ENCODE data around the gene MFGE8.

The MFGE8 gene

DNA sequence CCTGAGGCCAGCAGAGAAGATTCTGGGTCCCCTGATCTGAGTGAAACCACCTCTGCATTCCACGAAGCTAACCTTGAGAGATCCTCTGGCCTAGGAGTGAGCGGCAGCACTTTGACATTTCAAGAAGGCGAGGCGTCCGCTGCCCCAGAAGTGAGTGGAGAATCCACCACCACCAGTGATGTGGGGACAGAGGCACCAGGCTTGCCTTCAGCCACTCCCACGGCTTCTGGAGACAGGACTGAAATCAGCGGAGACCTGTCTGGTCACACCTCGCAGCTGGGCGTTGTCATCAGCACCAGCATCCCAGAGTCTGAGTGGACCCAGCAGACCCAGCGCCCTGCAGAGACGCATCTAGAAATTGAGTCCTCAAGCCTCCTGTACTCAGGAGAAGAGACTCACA is 54.2 kb downstream of the MFGE8 start:
- H3K4me3 ChIP-seq (ENCODE audit: low read depth, low read length) = no peak overlapping the region
- TF ChIP-seq, protein P1, sequence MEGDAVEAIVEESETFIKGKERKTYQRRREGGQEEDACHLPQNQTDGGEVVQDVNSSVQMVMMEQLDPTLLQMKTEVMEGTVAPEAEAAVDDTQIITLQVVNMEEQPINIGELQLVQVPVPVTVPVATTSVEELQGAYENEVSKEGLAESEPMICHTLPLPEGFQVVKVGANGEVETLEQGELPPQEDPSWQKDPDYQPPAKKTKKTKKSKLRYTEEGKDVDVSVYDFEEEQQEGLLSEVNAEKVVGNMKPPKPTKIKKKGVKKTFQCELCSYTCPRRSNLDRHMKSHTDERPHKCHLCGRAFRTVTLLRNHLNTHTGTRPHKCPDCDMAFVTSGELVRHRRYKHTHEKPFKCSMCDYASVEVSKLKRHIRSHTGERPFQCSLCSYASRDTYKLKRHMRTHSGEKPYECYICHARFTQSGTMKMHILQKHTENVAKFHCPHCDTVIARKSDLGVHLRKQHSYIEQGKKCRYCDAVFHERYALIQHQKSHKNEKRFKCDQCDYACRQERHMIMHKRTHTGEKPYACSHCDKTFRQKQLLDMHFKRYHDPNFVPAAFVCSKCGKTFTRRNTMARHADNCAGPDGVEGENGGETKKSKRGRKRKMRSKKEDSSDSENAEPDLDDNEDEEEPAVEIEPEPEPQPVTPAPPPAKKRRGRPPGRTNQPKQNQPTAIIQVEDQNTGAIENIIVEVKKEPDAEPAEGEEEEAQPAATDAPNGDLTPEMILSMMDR (IDR thresholded peaks at IDR 0.05; ENCODE audit: low read depth, low read length, missing control alignments) = no peak
- in situ Hi-C loops (cut with HindIII; ENCODE audit: low sequenced_read_pairs) = no loop called here
- no peak for DNase-seq (ENCODE audit: low read depth)

DNA sequence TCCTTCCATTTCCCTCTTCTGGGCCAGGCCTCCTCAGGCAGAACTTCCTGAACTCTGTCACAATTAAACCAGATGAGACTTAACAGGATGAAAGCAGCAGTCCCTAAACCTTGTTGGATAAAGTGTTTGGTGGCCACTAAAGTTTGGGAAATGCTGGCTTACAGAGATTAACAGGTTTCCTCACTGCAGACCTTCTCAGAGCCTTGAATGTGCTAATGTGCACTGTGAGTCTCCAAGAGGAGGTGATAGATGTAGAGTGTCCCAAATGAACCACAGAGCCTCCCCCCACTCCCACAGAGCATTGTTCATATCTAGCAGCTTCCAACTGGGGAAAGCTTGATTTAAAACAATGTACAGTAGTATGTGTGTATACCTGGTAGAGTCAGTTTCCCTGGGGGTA is 60.7 kb downstream of the MFGE8 start:
- TF ChIP-seq, protein P1 (IDR thresholded peaks at IDR 0.05; ENCODE audit: low read depth, low read length, missing control alignments) = no peak
- no peak overlapping the region for H3K4me3 ChIP-seq (ENCODE audit: low read depth, low read length)
- DNase-seq (ENCODE audit: low read depth) = no peak
- in situ Hi-C loops (cut with HindIII; ENCODE audit: low sequenced_read_pairs) = no loop called here

DNA sequence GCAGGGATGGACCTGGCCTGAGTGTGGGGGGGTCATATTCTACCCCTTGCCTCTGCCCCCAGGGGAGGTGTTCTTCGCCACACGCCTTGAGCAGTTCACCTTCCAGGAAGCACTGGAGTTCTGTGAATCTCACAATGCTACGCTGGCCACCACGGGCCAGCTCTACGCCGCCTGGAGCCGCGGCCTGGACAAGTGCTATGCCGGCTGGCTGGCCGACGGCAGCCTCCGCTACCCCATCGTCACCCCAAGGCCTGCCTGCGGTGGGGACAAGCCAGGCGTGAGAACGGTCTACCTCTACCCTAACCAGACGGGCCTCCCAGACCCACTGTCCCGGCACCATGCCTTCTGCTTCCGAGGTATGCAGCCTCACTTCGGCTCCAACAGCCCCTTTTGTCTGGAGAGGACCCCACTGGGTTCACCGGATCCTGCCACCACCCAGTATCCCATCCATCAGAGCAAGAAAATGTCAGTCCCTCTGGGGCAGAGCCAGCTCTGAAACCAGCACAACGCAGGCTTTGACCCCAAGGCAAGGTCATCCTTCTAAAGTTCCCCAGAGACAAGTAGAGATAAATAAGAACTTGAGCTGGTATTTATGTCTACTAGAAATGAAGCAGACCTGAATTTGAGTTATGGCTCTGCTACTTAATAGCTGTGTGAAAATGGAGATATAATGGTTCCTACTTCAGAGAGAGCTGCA is 63.7 kb downstream of the MFGE8 start:
- no peak overlapping the region for H3K4me3 ChIP-seq (ENCODE audit: low read depth, low read length)
- TF ChIP-seq, protein P1 (IDR thresholded peaks at IDR 0.05; ENCODE audit: low read depth, low read length, missing control alignments) = no peak
- in situ Hi-C loops (cut with HindIII; ENCODE audit: low sequenced_read_pairs) = no loop called here
- no peak for DNase-seq (ENCODE audit: low read depth)
